GM19099 (cell line): ENCODE measurements around the gene ZNF469.

Experiments used
- POLR2A ChIP-seq: IDR thresholded peaks from 3 replicates; pipeline ENCODE4 v1.6.1; 2011; ENCODE audit warnings: low read depth; ENCODE audit not compliant: insufficient read length; ENCODE audit errors: extremely low read depth

ZNF469 gene

DNA sequence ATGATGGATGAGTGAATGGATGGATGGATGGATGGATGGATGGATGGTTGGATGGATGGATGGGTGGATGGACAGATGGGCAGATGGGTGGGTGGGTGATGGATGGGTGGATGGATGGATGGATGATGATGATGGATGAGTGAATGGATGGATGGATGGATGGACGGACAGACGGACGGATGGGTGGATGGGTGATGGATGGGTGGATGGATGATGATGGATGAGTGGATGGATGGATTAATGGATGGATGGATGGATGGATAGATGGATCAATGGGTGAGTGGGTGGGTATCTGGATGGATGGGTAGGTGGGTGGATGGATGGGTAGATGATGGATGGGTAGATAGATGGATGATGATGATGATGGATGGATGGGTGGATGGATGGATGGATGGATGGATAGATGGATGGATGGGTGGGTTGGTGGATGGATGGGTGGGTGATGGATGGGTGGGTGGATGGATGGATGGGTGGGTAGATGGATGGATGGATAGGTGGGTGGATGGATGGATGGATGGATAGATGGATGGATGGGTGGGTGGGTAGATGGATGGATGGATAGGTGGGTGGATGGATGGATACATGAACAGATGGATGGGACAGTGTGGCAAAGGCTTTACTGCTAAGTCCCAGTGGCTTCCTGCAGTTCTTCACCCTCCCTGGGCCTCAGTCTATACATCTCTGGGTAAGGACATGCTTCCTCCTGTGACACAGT, 40.1 kb downstream of the ZNF469 start:
- TF ChIP-seq POLR2A = no peak

DNA sequence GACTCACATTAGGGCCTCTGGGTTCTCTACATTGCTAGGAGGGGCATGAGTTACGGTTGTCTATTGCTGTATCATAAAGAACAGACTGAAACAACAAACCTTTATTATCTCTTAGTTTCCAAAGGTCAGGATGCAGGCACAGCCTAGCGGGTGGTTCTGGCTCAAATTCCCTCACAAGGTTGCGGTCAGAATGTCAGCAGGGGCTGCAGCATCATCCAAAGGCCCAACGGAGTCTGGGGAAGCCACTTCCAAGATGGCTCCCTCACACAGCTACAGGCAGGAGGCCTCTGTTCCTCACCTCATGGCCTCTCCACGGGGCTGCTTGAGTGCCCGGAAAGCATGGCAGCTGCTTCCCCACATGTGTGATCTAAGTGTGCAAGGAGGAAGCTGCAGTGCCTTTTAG, 40.7 kb downstream of the ZNF469 start:
- TF ChIP-seq POLR2A = no peak

DNA sequence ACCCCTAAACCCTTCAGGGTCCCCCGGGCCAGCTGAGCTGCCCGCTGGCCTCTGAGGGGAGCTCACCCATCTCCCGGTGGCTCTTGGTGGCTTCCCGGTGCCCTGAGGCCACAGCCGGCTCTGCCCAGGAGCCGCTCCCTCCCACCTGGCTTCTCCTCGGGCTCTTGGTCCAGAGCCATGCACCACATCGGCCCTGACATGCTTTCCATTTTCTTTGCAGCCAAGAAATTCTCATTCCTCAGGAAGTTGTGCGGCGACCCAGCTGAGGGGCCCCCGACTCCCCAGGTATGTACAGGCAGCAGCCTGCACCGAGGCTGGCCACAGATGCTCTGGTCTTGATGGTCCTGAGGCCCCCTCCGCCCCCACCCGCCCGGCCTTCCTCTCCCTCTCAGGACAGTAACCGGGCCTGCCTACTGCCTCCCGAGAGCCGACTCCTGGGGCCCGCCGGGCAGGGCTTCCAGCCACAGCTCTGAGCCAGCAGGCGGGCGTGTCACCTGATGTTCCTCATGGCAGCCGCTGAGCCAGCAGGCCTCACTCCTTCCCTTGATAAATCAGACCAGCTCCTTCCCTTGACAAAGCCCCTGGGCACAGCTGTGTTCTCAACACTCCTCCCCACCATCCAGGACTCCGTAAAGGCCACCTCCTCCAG, 42.0 kb downstream of the ZNF469 start:
- TF ChIP-seq POLR2A = no peak

DNA sequence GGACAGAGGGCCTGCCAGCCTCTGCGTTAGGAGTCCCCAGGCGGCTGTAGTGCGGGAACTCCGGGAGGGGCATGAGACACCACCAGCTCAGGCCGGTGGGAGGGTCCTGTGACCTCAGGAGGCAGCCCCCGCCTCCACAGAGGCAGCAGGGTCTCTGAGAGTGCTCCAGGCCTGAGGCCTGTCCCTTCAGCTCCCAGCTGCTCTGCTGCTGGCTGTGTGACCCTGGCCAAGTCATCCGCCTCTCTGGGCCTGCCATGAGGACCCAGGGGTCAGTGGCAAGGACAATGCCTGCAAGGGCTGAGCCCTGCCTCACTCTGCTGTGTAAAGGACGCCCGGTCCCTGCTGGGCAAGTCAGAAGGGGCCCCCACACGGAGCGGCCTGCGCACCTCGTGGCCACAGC, 43.3 kb downstream of the ZNF469 start:
- no peak for TF ChIP-seq POLR2A

DNA sequence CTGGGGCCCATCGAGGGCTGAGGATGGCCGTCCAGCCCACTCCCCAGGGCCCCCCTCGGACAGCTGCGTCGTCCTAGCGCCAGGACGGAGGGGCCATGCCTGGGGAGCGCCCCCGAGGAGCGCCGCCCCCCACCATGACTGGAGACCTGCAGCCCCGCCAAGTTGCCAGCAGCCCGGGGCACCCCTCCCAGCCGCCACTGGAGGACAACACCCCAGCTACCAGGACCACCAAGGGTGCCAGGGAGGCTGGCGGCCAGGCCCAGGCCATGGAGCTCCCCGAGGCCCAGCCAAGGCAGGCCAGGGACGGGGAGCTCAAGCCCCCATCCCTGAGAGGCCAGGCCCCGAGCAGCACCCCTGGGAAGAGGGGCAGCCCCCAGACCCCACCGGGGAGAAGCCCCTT, 44.6 kb downstream of the ZNF469 start:
- no peak for TF ChIP-seq POLR2A

DNA sequence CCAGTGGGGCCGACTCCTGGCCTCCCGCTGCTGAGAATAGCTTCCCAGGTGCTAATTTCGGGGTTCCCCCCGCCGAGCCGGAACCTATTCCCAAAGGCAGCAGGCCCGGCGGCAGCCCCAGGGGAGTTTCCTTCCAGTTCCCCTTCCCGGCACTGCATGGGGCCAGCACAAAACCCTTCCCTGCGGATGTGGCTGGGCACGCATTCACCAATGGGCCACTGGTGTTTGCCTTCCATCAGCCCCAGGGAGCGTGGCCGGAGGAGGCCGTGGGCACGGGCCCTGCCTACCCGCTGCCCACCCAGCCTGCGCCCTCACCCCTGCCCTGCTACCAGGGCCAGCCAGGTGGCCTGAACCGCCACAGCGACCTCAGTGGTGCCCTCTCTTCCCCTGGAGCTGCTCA, 45.4 kb downstream of the ZNF469 start:
- TF ChIP-seq POLR2A = no peak

DNA sequence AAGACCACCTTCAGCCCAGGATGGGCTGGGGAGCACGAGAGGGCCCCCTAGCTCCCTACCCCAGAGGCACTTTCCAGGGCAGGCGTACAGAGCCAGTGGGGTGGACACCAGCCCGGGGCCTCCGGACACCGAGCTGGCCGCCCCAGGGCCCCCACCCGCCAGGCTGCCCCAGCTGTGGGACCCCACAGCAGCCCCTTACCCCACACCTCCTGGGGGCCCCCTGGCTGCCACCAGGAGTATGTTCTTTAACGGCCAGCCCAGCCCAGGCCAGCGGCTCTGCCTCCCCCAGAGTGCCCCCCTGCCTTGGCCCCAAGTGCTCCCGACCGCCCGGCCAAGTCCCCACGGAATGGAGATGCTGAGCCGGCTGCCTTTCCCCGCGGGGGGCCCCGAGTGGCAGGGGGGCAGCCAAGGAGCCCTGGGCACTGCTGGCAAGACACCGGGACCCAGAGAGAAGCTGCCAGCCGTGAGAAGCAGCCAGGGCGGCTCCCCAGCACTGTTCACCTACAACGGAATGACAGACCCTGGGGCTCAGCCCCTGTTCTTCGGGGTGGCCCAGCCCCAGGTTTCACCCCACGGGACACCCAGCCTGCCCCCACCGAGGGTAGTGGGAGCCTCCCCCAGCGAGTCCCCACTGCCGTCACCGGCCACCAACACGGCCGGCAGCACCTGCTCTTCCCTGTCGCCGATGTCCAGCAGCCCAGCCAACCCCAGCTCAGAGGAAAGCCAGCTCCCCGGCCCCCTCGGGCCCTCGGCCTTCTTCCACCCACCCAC, 46.0 kb downstream of the ZNF469 start:
- TF ChIP-seq POLR2A = no peak

DNA sequence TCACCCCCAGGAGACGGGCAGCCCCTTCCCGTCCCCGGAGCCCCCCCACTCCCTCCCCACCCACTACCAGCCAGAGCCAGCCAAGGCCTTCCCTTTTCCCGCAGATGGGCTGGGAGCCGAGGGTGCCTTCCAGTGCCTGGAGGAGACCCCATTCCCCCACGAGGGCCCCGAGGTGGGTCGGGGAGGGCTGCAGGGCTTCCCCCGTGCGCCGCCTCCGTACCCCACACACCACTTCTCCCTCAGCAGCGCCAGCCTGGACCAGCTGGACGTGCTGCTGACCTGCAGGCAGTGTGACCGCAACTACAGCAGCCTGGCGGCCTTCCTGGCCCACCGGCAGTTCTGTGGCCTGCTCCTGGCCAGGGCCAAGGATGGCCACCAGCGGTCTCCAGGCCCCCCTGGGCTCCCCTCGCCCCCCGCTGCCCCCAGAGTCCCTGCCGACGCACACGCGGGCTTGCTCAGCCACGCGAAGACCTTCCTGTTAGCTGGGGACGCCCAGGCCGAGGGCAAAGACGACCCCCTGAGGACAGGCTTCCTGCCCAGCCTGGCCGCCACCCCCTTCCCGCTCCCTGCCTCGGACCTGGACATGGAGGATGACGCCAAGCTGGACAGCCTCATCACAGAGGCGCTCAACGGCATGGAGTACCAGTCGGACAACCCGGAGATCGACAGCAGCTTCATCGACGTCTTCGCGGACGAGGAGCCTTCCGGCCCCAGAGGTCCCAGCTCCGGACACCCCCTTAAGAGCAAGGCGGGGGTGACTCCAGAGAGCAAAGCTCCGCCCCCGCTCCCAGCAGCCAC, 46.8 kb downstream of the ZNF469 start:
- TF ChIP-seq POLR2A = no peak

DNA sequence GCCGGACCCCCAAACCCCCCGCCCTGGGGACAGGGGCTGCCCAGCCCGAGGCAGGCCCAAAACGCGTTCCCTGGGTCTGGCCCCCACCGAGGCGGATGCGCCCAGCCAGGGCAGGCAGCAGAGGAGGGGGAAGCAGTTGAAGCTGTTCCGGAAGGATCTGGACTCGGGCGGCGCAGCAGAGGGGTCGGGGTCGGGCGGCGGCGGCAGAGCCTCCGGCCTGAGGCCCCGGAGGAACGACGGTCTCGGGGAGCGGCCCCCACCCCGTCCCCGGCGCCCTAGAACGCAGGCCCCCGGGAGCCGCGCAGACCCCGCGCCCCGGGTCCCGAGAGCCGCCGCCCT, 47.4 kb downstream of the ZNF469 start:
- TF ChIP-seq POLR2A = no peak

DNA sequence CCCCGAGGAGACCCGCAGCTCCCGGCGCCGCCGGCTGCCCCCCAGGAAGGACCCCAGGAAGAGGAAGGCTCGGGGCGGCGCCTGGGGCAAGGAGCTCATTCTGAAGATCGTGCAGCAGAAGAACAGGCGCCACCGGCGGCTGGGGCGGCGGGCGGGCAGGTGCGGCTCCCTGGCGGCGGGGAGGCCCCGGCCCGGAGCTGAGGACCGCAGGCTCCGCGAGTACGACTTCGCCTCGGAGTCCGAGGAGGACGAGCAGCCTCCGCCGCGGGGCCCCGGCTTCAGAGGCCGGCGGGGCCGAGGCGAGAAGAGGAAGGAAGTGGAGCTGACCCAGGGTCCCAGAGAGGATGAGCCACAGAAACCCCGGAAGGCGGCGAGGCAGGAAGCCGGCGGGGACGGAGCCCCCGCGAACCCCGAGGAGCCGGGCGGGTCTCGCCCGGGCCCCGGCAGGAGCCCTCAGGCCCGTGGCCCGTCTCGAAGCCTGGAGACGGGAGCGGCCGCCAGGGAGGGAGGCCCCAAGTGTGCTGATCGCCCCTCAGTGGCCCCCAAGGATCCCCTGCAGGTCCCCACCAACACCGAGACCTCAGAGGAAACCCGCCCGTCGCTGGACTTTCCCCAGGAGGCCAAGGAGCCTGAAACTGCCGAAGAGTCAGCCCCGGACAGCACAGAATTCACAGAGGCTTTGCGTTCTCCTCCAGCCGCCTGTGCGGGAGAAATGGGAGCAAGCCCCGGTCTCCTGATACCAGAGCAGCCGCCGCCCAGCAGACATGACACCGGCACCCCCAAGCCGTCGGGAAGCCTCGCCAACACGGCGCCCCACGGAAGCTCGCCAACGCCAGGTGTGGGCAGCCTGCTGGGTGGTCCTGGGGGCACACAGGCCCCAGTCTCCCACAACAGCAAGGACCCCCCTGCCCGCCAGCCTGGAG, 48.0 kb downstream of the ZNF469 start:
- TF ChIP-seq POLR2A = peak; percentile 65

DNA sequence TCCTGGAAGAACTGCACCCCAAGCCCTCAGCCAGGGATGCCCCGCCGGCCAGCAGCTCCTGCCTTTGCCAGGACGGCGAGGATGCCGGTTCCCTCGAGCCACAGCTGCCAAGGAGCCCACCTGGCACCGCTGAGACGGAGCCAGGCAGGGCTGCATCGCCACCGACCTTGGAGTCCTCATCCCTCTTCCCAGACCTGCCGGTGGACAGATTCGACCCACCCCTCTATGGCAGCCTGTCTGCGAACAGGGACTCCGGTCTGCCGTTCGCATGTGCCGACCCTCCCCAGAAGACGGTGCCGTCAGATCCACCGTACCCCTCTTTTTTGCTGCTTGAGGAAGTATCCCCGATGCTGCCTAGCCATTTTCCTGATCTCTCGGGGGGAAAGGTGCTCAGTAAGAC, 48.9 kb downstream of the ZNF469 start:
- TF ChIP-seq POLR2A = no peak

DNA sequence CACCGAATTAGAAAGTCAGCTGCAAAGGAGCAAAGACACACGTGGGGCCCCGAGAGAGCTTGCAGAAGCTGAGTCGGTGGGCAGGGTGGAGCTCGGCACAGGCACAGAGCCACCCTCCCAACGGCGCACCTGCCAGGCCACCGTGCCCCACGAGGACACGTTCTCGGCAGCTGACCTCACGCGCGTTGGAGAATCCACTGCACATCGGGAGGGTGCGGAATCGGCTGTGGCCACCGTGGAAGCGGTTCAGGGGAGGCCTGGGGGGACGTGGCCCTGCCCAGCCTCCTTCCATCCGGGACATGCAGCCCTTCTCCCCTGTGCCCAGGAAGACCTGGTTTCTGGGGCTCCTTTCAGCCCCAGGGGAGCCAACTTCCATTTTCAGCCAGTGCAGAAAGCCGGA, 49.4 kb downstream of the ZNF469 start:
- TF ChIP-seq POLR2A = no peak
